GM23248 (cell line): ENCODE data around the gene KRTAP4-8. TPM values are rescaled to one million over a fixed set of nuclear protein-coding genes. Genes with fewer than 3 reads are reported as not detected.
"Not testable (repeated sequence)": the region's sequence is repeated elsewhere in the genome, so short reads cannot be mapped to it uniquely, and the experiment has no call there.

Source experiments
- DNase-seq: peaks from one replicate; pipeline ENCODE4 v3.0.0-alpha.2; 2015
- H2AFZ ChIP-seq: fragments of 200-600 bp; sonication (generic); 2 replicates; pipeline ENCODE4 v1.6.1; 2016; ENCODE audit warnings: antibody characterized with exemption
- H3F3A ChIP-seq: fragments of 200-600 bp; sonication (generic); 2 replicates; pipeline ENCODE4 v1.6.1; 2016; ENCODE audit warnings: mild to moderate bottlenecking, antibody characterized with exemption, mixed run types; ENCODE audit not compliant: insufficient read depth
- H3K27ac ChIP-seq: fragments of 200-600 bp; sonication (generic); 2 replicates; pipeline ENCODE4 v1.5.1; 2016; ENCODE audit warnings: mild to moderate bottlenecking
- H3K27me3 ChIP-seq: fragments of 200-600 bp; sonication (generic); replicated peaks from 2 replicates; pipeline ENCODE4 v1.6.1; 2016; ENCODE audit warnings: mild to moderate bottlenecking; ENCODE audit not compliant: insufficient read depth
- H3K36me3 ChIP-seq: fragments of 200-600 bp; sonication (generic); 2 replicates; pipeline ENCODE4 v1.6.1; 2016; ENCODE audit warnings: low read depth, mild to moderate bottlenecking
- H3K4me1 ChIP-seq: fragments of 200-600 bp; sonication (generic); 2 replicates; pipeline ENCODE4 v1.6.1; 2016; ENCODE audit warnings: mild to moderate bottlenecking; ENCODE audit not compliant: insufficient read depth
- H3K4me2 ChIP-seq: fragments of 200-600 bp; sonication (generic); one replicate; pipeline ENCODE4 v1.6.1; 2016; ENCODE audit warnings: mild to moderate bottlenecking; ENCODE audit not compliant: unreplicated experiment
- H3K4me3 ChIP-seq: fragments of 200-600 bp; sonication (generic); 2 replicates; pipeline ENCODE4 v1.5.1; 2016; ENCODE audit warnings: mild to moderate bottlenecking
- H3K79me2 ChIP-seq: fragments of 200-600 bp; sonication (generic); 2 replicates; pipeline ENCODE4 v1.6.1; 2016; ENCODE audit warnings: mild to moderate bottlenecking; ENCODE audit not compliant: insufficient read depth
- H3K9ac ChIP-seq: fragments of 200-600 bp; sonication (generic); 2 replicates; pipeline ENCODE4 v1.6.1; 2016; ENCODE audit warnings: mild to moderate bottlenecking
- H3K9me2 ChIP-seq: fragments of 200-600 bp; sonication (generic); 2 replicates; pipeline ENCODE4 v1.6.1; 2016; ENCODE audit warnings: mixed run types, mild to moderate bottlenecking, moderate library complexity; ENCODE audit not compliant: insufficient read depth
- H3K9me3 ChIP-seq: fragments of 200-600 bp; sonication (generic); one replicate; pipeline ENCODE4 v1.6.1; 2017; ENCODE audit warnings: low read depth
- H4K20me1 ChIP-seq: fragments of 200-600 bp; sonication (generic); 2 replicates; pipeline ENCODE4 v1.6.0; 2016; ENCODE audit not compliant: insufficient read depth
- EZH2 ChIP-seq: fragments of 200-600 bp; sonication (generic); IDR thresholded peaks from 2 replicates; pipeline ENCODE4 v1.6.1; 2018; ENCODE audit warnings: antibody characterized with exemption, mild to moderate bottlenecking; ENCODE audit not compliant: insufficient read depth, poor library complexity, severe bottlenecking
- EZH2phosphoT487 ChIP-seq: fragments of 200-600 bp; sonication (generic); IDR thresholded peaks from 2 replicates; pipeline ENCODE4 v1.6.1; 2018; ENCODE audit warnings: antibody characterized with exemption, moderate library complexity, mild to moderate bottlenecking, low read depth; ENCODE audit not compliant: insufficient read depth
- WGBS, 2 experiments: methylation state at CpG; one replicate each; pipeline ENCODE4 v1.1.6; 2015 to 2017; ENCODE audit warnings: low lambda C conversion rate in 2 of 2, low coverage in 1 of 2; ENCODE audit errors: missing lambda C conversion rate in 2 of 2; 5-methylcytosine and 5-hydroxymethylcytosine counted together
- in situ Hi-C: fragments of 300-500 bp; cut with MboI; formaldehyde crosslinking; loops from 2 replicates; pipeline ENCODE4 v1.15.0; 2020
- polyA plus RNA-seq: library from polyadenylated mRNA; unstranded; fragments of >200 nt; fragmentation: Nextera tagmentation; extraction: Ambion mirVana; gene quantifications from 2 replicates; pipeline ENCODE4 v1.2.1, GENCODE V29; 2016
- total RNA-seq: library from RNA; depleted of rRNA; stranded (reverse); fragments of >200 nt; shearing (Covaris generic); gene quantifications from 2 replicates; pipeline ENCODE4 v1.2.3, GENCODE V29; 2014

The KRTAP4-8 gene
- total and polyA plus RNA-seq, 2 experiments from 2014 or later = not detected

DNA sequence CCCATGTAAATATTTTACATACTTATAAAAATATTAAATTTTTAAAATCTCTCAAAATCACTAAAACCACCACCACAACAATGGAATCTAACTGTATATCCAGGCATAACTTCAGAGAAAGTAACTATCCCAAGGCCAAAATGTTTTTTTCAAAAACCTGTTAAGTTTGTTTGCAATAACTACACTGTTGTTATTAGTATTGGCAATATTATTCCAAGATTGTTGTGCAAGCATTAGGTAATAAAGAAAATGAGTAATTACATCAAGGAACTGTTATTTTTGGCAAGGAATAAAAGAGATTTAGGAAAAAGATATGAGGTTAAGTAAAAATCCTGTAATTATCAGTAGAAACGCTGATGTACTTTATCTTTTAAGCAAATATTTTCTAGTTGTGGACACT, 29.4 kb upstream of the KRTAP4-8 start:
- peaks cover 22% of the 10 kb centered on the region for H3F3A ChIP-seq
- peaks cover 23% of the 10 kb centered on the region for H3K4me1 ChIP-seq
- H2AFZ ChIP-seq = no peak overlapping the region
- WGBS, 2 experiments = 94 to 96% methylated on average over 1 of the region's 1 CpG
- in situ Hi-C loops = no loop called here
- TF ChIP-seq EZH2phosphoT487 (no peak), EZH2 (no peak)
- no peak overlapping the region for H3K4me3 ChIP-seq
- H3K79me2 ChIP-seq = no peaks in the 10 kb centered on the region
- H3K9me2 ChIP-seq = no peaks in the 10 kb centered on the region
- H3K36me3 ChIP-seq = no peaks in the 10 kb centered on the region
- H3K27me3 ChIP-seq = no peaks in the 10 kb centered on the region
- H4K20me1 ChIP-seq = no peaks in the 10 kb centered on the region
- H3K27ac ChIP-seq = no peak overlapping the region
- H3K4me2 ChIP-seq = no peak overlapping the region
- no peaks in the 10 kb centered on the region for H3K9me3 ChIP-seq
- no peak overlapping the region for H3K9ac ChIP-seq
- no peak for DNase-seq

DNA sequence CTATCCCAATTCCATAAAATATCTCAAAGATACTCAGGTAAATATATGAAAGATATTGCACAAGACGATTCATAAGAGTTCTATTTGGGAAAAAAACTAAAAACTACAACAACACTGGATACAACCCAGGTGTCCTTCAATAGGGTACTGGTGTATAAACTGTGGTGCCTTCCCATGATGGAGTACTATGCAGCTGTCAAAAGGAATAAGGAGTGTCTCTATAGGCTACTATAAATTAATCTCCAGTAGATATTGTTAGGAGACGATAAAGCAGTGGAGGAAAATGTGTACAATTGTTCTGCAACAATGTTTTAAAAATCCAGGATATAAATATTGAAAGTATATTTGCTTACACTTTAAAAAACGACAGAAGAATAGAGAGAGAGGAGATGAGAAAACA, 28.5 kb upstream of the KRTAP4-8 start:
- H4K20me1 ChIP-seq = no peaks in the 10 kb centered on the region
- TF ChIP-seq EZH2 (no peak), EZH2phosphoT487 (no peak)
- no peaks in the 10 kb centered on the region for H3K79me2 ChIP-seq
- peaks cover 12% of the 10 kb centered on the region for H3F3A ChIP-seq
- no peak overlapping the region for H3K4me2 ChIP-seq
- no peak overlapping the region for H3K4me3 ChIP-seq
- no peak overlapping the region for H2AFZ ChIP-seq
- peaks cover 13% of the 10 kb centered on the region for H3K4me1 ChIP-seq
- 90 to 96% methylated on average over 3 of the region's 3 CpGs for WGBS, 2 experiments
- H3K9me2 ChIP-seq = no peaks in the 10 kb centered on the region
- no peaks in the 10 kb centered on the region for H3K9me3 ChIP-seq
- no peak for DNase-seq
- no peaks in the 10 kb centered on the region for H3K36me3 ChIP-seq
- no peaks in the 10 kb centered on the region for H3K27me3 ChIP-seq
- in situ Hi-C loops = no loop called here
- H3K27ac ChIP-seq = no peak overlapping the region
- H3K9ac ChIP-seq = no peak overlapping the region

DNA sequence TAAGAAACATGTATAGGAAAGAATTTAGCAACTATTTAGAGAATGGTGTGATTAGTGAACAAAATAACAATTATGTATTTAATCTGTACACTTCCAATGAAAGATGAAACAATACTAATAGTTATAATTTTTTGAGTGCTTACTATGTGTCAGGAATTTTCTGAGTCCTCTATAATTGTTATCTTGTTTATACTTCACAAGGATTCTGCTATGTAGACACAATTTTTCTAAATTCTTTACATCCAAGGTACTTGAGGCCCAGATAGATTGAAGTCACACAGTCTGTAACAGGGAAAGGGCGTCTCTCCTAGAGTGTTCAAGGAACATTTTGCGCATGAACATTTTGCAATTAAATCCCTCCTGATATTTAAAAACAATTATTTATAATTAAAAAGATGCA, 27.1 kb upstream of the KRTAP4-8 start:
- Histone ChIP-seq H3K4me2 (no peak overlapping the region), H3K27me3 (no peaks in the 10 kb centered on the region), H4K20me1 (no peaks in the 10 kb centered on the region), H2AFZ (no peak overlapping the region), H3K9ac (no peak overlapping the region), H3K9me3 (no peaks in the 10 kb centered on the region), H3F3A (peaks cover 7% of the 10 kb centered on the region), H3K27ac (no peak overlapping the region), H3K79me2 (no peaks in the 10 kb centered on the region), H3K9me2 (no peaks in the 10 kb centered on the region), H3K36me3 (no peaks in the 10 kb centered on the region), H3K4me3 (no peak overlapping the region), H3K4me1 (peaks cover 13% of the 10 kb centered on the region)
- DNase-seq = no peak
- in situ Hi-C loops = no loop called here
- WGBS, 2 experiments = 97 to 100% methylated on average over 2 of the region's 2 CpGs
- no peak for TF ChIP-seq EZH2
- TF ChIP-seq EZH2phosphoT487 = no peak

DNA sequence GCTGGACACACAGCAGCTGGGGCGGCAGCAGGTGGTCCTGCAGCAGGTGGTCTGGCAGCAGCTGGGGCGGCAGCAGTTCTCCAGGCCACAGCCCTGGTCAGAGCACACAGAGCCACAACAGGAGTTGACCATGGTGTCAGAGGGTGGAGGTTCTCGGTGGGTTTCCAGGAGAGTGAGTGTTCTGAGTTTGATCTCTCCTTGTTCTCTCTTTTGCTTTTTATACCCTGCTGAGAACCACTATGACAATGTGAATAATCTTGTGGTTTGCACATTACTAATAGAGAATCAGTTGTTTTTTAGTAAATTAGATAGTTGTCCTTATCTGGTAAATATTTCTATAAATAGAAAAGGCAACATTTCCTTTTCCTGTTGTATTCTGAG, 26.0 kb upstream of the KRTAP4-8 start, which contains the start of gene KRTAP4-12:
Gene KRTAP4-12, minus strand, starts transcription at position 192 of the 381 bp plus-strand sequence. Its CDS starts 60 bp downstream, at position 132.
- in situ Hi-C loops, H3K27me3 ChIP-seq, DNase-seq: not testable (repeated sequence)

DNA sequence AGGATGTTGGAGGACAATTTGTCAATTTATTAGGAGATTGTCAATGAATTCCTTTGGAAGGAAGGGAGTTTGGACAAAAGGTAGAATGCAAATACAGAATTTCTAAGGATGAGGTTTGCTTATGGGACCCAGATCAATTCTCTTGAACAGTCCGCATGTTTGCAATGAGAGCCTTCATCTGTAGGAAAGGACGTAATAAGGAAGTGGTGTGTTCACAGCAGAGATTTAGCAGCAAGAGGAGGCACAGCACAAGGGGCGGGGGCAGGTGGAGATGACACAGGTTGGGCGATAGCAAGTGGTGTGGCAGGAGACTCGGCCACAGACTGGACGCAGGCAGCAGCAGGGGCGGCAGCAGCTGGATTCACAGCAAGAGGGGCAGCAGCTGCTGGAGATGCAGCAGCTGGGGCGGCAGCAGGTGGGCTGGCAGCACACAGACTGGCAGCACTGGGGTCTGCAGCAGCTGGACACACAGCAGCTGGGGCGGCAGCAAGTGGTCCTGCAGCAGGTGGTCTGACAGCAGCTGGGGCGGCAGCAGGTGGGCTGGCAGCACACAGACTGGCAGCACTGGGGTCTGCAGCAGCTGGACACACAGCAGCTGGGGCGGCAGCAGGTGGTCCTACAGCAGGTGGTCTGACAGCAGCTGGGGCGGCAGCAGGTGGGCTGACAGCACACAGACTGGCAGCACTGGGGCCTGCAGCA, 25.5 kb upstream of the KRTAP4-8 start:
- H3K36me3 ChIP-seq, in situ Hi-C loops, H3K4me3 ChIP-seq, H3K27ac ChIP-seq, H4K20me1 ChIP-seq, H3K9me3 ChIP-seq, DNase-seq, H2AFZ ChIP-seq, H3K79me2 ChIP-seq, H3F3A ChIP-seq, H3K27me3 ChIP-seq, H3K9ac ChIP-seq, H3K9me2 ChIP-seq, H3K4me2 ChIP-seq: not testable (repeated sequence)
- peaks cover 13% of the 10 kb centered on the region for H3K4me1 ChIP-seq
- WGBS, 2 experiments = 79 to 82% methylated on average over 8 to 12 of the region's 12 CpGs

More for the DNA sequence above, 26.0 kb upstream of the KRTAP4-8 start, which contains the start of gene KRTAP4-12:
- not testable (repeated sequence) for H3F3A ChIP-seq, H4K20me1 ChIP-seq, H3K4me3 ChIP-seq, H3K9ac ChIP-seq, H3K27ac ChIP-seq, H3K79me2 ChIP-seq, H3K9me3 ChIP-seq, H3K36me3 ChIP-seq, H3K9me2 ChIP-seq, H2AFZ ChIP-seq, H3K4me2 ChIP-seq
- peaks cover 13% of the 10 kb centered on the region for H3K4me1 ChIP-seq
- 57 to 63% methylated on average over 2 to 3 of the region's 3 CpGs for WGBS, 2 experiments
